BJ (cell line): Measurements from ENCODE around the gene S100A16. TPM values are rescaled to one million over a fixed set of nuclear protein-coding genes. Genes with fewer than 3 reads are reported as not detected.
A peak's percentile ranks its signal among the peaks of the same experiment; 100 is the strongest.

Source experiments
- CTCF ChIA-PET: fragments of 350-600 bp; formaldehyde crosslinking; extraction: SDS; loops from one replicate; lab custom pipeline; 2021; ENCODE audit warnings: antibody characterized with exemption, inconsistent platforms; lab: Yijun Ruan, JAX
- POLR2A ChIA-PET: fragments of 300-600 bp; sonication (Branson Sonifier 250); formaldehyde crosslinking; extraction: SDS; loops from one replicate; lab custom pipeline; 2021; ENCODE audit warnings: antibody characterized with exemption; lab: Charles Lee
- DNase-seq: peaks from one replicate; pipeline ENCODE4 v3.0.0-alpha.2; 2011; ENCODE audit warnings: low read depth
- H3K27me3 ChIP-seq: 2 replicates; pipeline ENCODE4 v1.6.0; 2011; ENCODE audit warnings: low read length; ENCODE audit not compliant: control insufficient read depth, insufficient read depth
- H3K36me3 ChIP-seq: 2 replicates; pipeline ENCODE4 v1.5.1; 2011; ENCODE audit warnings: low read length; ENCODE audit not compliant: control insufficient read depth, insufficient read depth
- H3K4me3 ChIP-seq: 2 replicates; pipeline ENCODE4 v1.5.1; 2011; ENCODE audit warnings: low read depth, mild to moderate bottlenecking, control low read depth, low read length
- CTCF ChIP-seq: IDR thresholded peaks from 2 replicates; pipeline ENCODE4 v1.5.1; 2011; ENCODE audit warnings: low read depth, mild to moderate bottlenecking, control low read depth, inconsistent platforms, low read length, moderate library complexity; ENCODE audit not compliant: insufficient read depth
- polyA plus RNA-seq: library from polyadenylated mRNA; depleted of rRNA; stranded (reverse); fragments of >200 nt; gene quantifications from 2 replicates; pipeline ENCODE4 v1.2.3, GENCODE V29; 2011

The S100A16 gene
- polyA plus RNA-seq, 1 experiment: 699 TPM

GRCh38 chr1:153610811-153611301, 2.1 kb downstream of the S100A16 start:
- H3K4me3 ChIP-seq: peak overlapping the region; percentile 72
- TF ChIP-seq CTCF: no peak
- no peak for DNase-seq
- POLR2A ChIA-PET: interaction anchor here (0.7 to 3.5 kb wide), 3 partner anchors 16 to 32 kb away, joined by 3 to 20 read pairs (median 3); partner anchors contain the start of gene S100A13
- H3K36me3 ChIP-seq: peaks cover 19% of the 10 kb centered on the region
- CTCF ChIA-PET: interaction anchor here (1.0 to 11.6 kb wide), 6 partner anchors 9 to 100 kb away, joined by 3 to 194 read pairs (median 6); partner anchors contain the start of genes CHTOP, S100A1 and S100A13
- H3K27me3 ChIP-seq: no peaks in the 10 kb centered on the region

DNA sequence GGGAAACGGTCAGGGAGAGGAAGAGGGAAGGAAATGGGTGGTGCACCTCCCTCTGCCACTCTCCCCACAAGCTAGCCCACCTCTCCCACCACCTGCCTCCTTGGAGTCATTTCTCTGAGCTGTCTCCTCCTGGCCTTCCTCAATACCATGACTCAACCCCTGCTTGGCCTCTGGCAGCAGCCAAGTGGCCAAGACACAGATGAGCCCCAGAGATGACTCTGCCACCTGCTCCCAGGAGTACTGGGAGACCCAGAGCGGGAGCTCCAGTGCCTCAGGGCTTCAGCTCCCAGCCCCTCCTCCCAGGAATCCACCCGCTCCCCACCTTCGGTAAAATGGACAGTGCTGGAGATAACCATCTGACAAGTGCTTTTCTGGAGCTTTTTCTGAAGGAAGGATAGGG, 2.6 kb downstream of the S100A16 start:
- Histone ChIP-seq H3K4me3 (peak overlapping the region; percentile 72), H3K27me3 (no peaks in the 10 kb centered on the region), H3K36me3 (peaks cover 19% of the 10 kb centered on the region)
- ChIA-PET POLR2A (interaction anchor here (0.7 to 1.0 kb wide), 2 partner anchors 17 to 31 kb away, joined by 3 read pairs; partner anchors contain the start of gene S100A13), CTCF (interaction anchor here (0.8 to 9.8 kb wide), 5 partner anchors 17 to 100 kb away, joined by 3 to 148 read pairs (median 3); partner anchors contain the start of genes CHTOP, S100A1 and S100A13)
- no peak for DNase-seq
- no peak for TF ChIP-seq CTCF

DNA sequence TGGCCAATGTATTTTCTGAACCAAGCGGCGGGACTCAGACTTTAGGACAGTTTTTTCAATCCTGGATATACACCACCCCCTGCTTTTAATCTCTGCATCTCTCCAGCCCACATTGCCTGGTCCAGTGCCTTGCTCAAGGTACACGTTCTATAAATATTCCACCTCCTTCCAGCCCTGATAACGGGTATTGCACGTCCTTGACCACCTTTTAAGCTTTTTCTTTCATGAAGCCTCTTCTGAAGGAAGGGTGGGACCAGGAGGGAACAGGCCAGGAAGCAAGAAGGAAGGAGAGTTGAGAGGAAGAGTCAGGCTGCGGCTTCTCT, 3.4 kb downstream of the S100A16 start:
- no peak for TF ChIP-seq CTCF
- no peak overlapping the region for H3K4me3 ChIP-seq
- H3K27me3 ChIP-seq: no peaks in the 10 kb centered on the region
- DNase-seq: no peak
- peaks cover 19% of the 10 kb centered on the region for H3K36me3 ChIP-seq
- ChIA-PET CTCF (interaction anchor here (0.6 to 2.8 kb wide), 3 partner anchors 36 to 98 kb away, joined by 3 to 8 read pairs (median 3); no protein-coding TSS in a partner anchor), POLR2A (interaction anchor here (1.1 kb wide), 1 partner anchor 18 kb away, joined by 5 read pairs; the partner anchor contains the start of gene S100A13)

- Histone ChIP-seq H3K36me3 (peaks cover 19% of the 10 kb centered on the region), H3K27me3 (no peaks in the 10 kb centered on the region), H3K4me3 (peak overlapping the region; percentile 35)
- no peak for TF ChIP-seq CTCF
- DNase-seq: peak; percentile 84
- POLR2A ChIA-PET: interaction anchor here (0.5 to 1.1 kb wide), 3 partner anchors 10 to 119 kb away, joined by 3 to 5 read pairs (median 3); partner anchors contain the start of genes INTS3 and S100A13
- CTCF ChIA-PET: interaction anchor here (0.8 to 2.8 kb wide), 4 partner anchors 8 to 75 kb away, joined by 3 to 10 read pairs (median 6); partner anchors contain the start of genes S100A13 and S100A14
These were observed 4.0 kb downstream of the S100A16 start for GRCh38 chr1:153608742-153609584.

- Histone ChIP-seq H3K36me3 (peaks cover 19% of the 10 kb centered on the region), H3K4me3 (peak overlapping the region; percentile 35), H3K27me3 (no peaks in the 10 kb centered on the region)
- no peak for TF ChIP-seq CTCF
- ChIA-PET POLR2A (interaction anchor here (0.5 kb wide), 2 partner anchors 9 to 119 kb away, joined by 3 read pairs; partner anchors contain the start of gene INTS3), CTCF (interaction anchor here (1.1 to 2.8 kb wide), 3 partner anchors 9 to 36 kb away, joined by 3 to 10 read pairs (median 8); partner anchors contain the start of genes S100A13 and S100A14)
- DNase-seq: no peak
These were observed 4.8 kb downstream of the S100A16 start for GRCh38 chr1:153608089-153608682.
